ENCODE data around the gene SOCS1. TPM values are rescaled to one million over a fixed set of nuclear protein-coding genes. Genes with fewer than 3 reads are reported as not detected.
"Not testable (repeated sequence)": the region's sequence is repeated elsewhere in the genome, so short reads cannot be mapped to it uniquely, and the experiment has no call there.

Gene SOCS1
- total and polyA plus RNA-seq, 11 donors: 0.63 to 14.8 (median 2.9) TPM

DNA sequence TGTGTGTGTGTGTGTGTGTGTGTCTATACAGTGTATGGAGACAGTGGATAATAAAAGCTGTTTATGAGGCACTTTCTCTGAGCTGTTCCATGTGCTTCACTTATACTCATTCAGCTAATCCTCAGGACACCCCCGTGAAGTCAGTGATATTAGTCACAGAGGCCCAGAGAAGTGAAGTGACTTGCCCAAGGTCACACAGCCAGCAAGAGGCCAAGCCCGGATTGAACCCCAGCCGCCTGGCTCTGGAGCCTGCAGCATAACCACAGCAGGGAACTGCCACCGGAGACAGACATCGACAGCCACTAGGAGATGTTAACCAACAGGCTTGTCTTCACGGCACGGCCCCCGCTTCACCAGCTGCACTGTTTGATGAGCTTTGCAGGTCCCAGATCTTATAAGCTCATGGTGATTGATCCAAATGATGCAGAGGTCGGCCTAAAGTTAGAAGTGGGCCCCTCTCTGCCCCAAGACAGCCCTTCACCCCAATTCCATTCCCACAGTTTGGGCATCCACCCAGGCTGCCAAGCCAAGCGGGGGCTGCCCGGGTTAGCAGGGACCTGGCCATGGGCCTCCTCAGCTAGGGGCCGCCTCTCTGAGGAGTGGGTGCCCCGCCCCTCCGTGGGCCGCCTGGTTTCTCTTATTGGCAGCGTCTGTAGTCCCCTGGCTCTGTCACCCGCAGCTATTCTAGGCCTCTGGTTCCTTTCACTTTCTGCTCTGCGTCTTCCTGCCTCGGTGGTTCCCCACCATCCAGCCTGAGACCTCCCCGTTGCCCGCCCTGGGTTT lies 30.9 kb downstream of the SOCS1 start:
- peak in 2 of 5 donors; percentile 38 to 49 for DNase-seq
- intact Hi-C loops (cut with DNase I): loop anchor here in 3 of 10 donors (2.0 to 10.0 kb wide), 3 partner anchors 32 to 50 kb away; partner anchors contain the start of gene SOCS1 (in 2 of the 3)
- TF ChIP-seq CTCF (IDR thresholded peaks at IDR 0.05): no peak
- no peak for TF ChIP-seq POLR2A (IDR thresholded peaks at IDR 0.05)
- Histone ChIP-seq H3K4me1 (peaks cover 0 to 32% (median 10%) of the 10 kb centered on the region in 12 donors), H3K9me3 (no peaks in the 10 kb centered on the region), H3K27ac (peak overlapping the region in 6 of 12 donors; percentile 31 to 88 (median 75)), H3K27me3 (no peaks in the 10 kb centered on the region), H3K4me3 (peak overlapping the region in 1 of 12 donors; percentile 28), H3K36me3 (no peaks in the 10 kb centered on the region)
- peak in 3 of 4 donors; percentile 5 to 49 (median 27) for ATAC-seq
- WGBS, 4 donors: 64 to 78% (median 65%) methylated on average over 14 to 21 of the region's 21 CpGs

DNA sequence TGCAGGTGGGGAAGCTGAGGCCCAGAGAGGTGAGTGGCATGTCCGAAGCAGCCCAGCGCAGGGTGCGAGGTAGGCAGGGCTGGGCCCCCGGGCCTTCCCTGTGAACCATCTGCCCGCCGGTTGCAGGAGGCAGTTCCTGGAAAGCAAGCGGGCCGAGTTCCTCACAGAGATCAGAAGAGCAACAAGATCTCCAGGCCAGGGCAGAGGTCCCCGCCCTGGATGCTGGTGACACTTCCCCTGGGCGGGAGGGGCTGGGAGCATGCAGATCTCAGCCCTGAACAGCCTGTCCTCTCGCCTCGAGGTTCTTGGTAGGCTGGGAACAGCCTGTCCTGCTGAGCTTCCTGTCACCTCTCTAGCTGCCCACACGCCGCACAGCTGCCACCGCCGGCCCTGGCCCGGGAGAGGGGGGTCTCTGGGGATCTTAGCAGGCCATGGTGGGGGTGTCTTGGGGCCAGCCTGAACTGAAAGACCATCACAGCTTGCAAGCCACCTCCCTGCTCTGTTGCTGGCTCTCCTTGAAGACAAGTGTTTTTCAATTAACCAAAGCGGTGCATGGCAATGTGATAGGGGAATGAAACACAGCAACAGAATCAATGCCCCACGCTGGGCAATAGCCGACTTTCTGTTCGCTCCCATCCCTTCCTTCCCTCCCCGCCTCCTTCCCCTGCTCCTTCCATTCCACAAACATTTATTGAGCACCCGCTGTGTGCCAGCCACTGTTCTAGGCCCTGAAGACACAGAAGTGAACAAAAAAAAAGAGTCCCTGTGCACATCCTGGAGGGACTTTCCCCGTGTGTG lies 31.7 kb downstream of the SOCS1 start:
- H3K27ac ChIP-seq: peak overlapping the region in 6 of 12 donors; percentile 54 to 88 (median 75)
- DNase-seq: peak; percentile 33 to 90 (median 77)
- no peaks in the 10 kb centered on the region for H3K36me3 ChIP-seq
- H3K4me3 ChIP-seq: no peak overlapping the region
- WGBS, 4 donors: 37 to 55% (median 51%) methylated on average over 22 to 24 of the region's 24 CpGs
- H3K9me3 ChIP-seq: no peaks in the 10 kb centered on the region
- peaks cover 0 to 34% (median 10%) of the 10 kb centered on the region in 12 donors for H3K4me1 ChIP-seq
- ATAC-seq: peak; percentile 94 to 98 (median 96)
- no peaks in the 10 kb centered on the region for H3K27me3 ChIP-seq
- intact Hi-C loops (cut with DNase I): loop anchor here in 3 of 10 donors (2.0 to 10.0 kb wide), 3 partner anchors 33 to 49 kb away; partner anchors contain the start of gene SOCS1 (in 2 of the 3)
- no peak for TF ChIP-seq CTCF (IDR thresholded peaks at IDR 0.05)
- TF ChIP-seq POLR2A (IDR thresholded peaks at IDR 0.05): no peak

DNA sequence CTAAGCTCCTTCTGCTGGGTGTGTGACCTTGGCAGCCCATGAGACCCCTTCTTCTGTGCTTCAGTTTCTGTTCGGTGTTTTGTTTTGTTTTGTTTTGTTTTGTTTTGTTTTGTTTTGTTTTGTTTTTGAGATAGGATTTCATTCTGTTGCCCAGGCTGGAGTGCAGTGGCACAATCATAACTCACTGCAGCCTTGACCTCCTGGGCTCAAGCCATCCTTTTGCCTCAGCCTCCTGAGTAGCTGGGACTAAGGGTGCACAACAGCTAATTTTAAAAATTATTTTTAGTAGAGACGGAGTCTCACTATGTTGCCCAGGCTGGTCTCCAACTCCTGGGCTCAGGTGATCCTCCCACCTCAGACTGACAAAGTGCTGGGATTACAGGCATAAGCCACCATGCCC lies 35.5 kb downstream of the SOCS1 start:
- not testable (repeated sequence) for H3K27me3 ChIP-seq, H3K4me3 ChIP-seq, H3K36me3 ChIP-seq, H3K27ac ChIP-seq, DNase-seq, ATAC-seq
- intact Hi-C loops (cut with DNase I): loop anchor here in 2 of 10 donors (5.0 to 10.0 kb wide), 2 partner anchors 37 to 46 kb away; partner anchors contain the start of gene SOCS1 (in 1 of the 2)
- WGBS, 4 donors: 71 to 77% (median 76%) methylated on average over 2 of the region's 2 CpGs
- H3K9me3 ChIP-seq: peaks cover 0 to 38% (median 18%) of the 10 kb centered on the region in 12 donors
- H3K4me1 ChIP-seq: peaks cover 0 to 34% (median 10%) of the 10 kb centered on the region in 12 donors

DNA sequence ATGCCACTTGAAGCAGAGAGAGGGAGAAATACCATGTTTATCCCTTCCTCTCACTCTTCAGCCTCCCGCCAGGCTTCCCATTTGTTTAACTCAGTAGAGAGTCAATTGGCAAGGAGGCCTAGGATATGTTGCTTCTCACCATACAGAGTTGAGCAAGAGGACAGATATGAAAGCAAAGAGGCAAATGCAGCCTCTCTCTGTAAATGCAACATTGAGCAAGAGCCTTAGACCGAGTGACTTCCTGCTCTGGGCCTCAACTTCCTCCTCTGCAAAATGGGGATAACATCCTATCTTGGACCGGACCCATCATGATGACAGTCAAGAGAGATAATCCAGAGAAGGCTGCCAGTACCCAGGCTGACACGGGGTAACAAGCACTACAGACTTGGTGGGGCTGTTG lies 36.8 kb downstream of the SOCS1 start:
- DNase-seq (no peak), ATAC-seq (no peak)
- TF ChIP-seq CTCF (IDR thresholded peaks at IDR 0.05) (no peak), POLR2A (IDR thresholded peaks at IDR 0.05) (no peak)
- H3K36me3 ChIP-seq: no peaks in the 10 kb centered on the region
- peaks cover 0 to 43% (median 19%) of the 10 kb centered on the region in 12 donors for H3K9me3 ChIP-seq
- WGBS, 4 donors: 78 to 80% (median 79%) methylated on average over 3 to 4 of the region's 4 CpGs
- no peak overlapping the region for H3K4me3 ChIP-seq
- peaks cover 0 to 21% (median 4%) of the 10 kb centered on the region in 12 donors for H3K4me1 ChIP-seq
- intact Hi-C loops (cut with DNase I): no loop called here
- H3K27ac ChIP-seq: no peak overlapping the region
- H3K27me3 ChIP-seq: no peaks in the 10 kb centered on the region

Data from heart left ventricle (tissue), 16 donors.